Nucleus accumbens (tissue), 56 donors: Measurements from ENCODE around the gene PLCB3.
A peak's percentile ranks its signal among the peaks of the same experiment; 100 is the strongest.

Experiments
- DNase-seq, 56 donors: peaks; one replicate each; lab custom pipeline; 2025; lab: John Stamatoyannopoulos, UW

The PLCB3 gene

GRCh38 chr11:64247729-64248531 lies 3.4 kb upstream of the PLCB3 start:
- peak in 2 of 56 donors; percentile 54 to 57 for DNase-seq

GRCh38 chr11:64248578-64248977 lies 2.8 kb upstream of the PLCB3 start:
- no peak for DNase-seq

GRCh38 chr11:64249038-64249437 lies 2.3 kb upstream of the PLCB3 start:
- DNase-seq: no peak

- DNase-seq: no peak
Observed at GRCh38 chr11:64249563-64250414, 1.5 kb upstream of the PLCB3 start.

GRCh38 chr11:64250415-64251015 lies 815 bp upstream of the PLCB3 start:
- no peak for DNase-seq

GRCh38 chr11:64251753-64252002 lies 348 bp downstream of the PLCB3 start:
- no peak for DNase-seq

- peak in 4 of 56 donors; percentile 21 to 26 (median 24) for DNase-seq
Observed at GRCh38 chr11:64252003-64252872, 908 bp downstream of the PLCB3 start.

GRCh38 chr11:64253043-64253442 lies 1.7 kb downstream of the PLCB3 start:
- DNase-seq: no peak

- peak in 32 of 56 donors; percentile 10 to 76 (median 38) for DNase-seq
Observed at GRCh38 chr11:64253481-64253880, 2.2 kb downstream of the PLCB3 start.

GRCh38 chr11:64254326-64254725 lies 3.0 kb downstream of the PLCB3 start:
- no peak for DNase-seq

- no peak for DNase-seq
Observed at GRCh38 chr11:64255135-64256128, 4.1 kb downstream of the PLCB3 start.

GRCh38 chr11:64256300-64256699 lies 5.0 kb downstream of the PLCB3 start:
- no peak for DNase-seq

- DNase-seq: no peak
Observed at GRCh38 chr11:64258356-64258755, 7.0 kb downstream of the PLCB3 start.

GRCh38 chr11:64258946-64259532 lies 7.7 kb downstream of the PLCB3 start:
- no peak for DNase-seq

- DNase-seq: no peak
Observed at GRCh38 chr11:64259533-64260067, 8.3 kb downstream of the PLCB3 start.

GRCh38 chr11:64260147-64260708 lies 8.9 kb downstream of the PLCB3 start:
- DNase-seq: no peak

GRCh38 chr11:64261556-64262080 lies 10.3 kb downstream of the PLCB3 start:
- no peak for DNase-seq
